ENCODE data around the gene MN1. TPM values are rescaled to one million over a fixed set of nuclear protein-coding genes. Genes with fewer than 3 reads are reported as not detected.

Gene MN1
- total RNA-seq, 1 donor from 2014 or later = 2.6 TPM

GRCh38 chr22:27795053-27795452, 6.5 kb downstream of the MN1 start:
- Histone ChIP-seq H3K4me1 (ENCODE audit: control insufficient read depth in 3 of 3, insufficient read depth in 3 of 3, low read length in 3 of 3) (peaks cover 41 to 66% (median 59%) of the 10 kb centered on the region in 3 donors), H3K4me3 (ENCODE audit: low read length in 3 of 3) (peak overlapping the region; percentile 65 to 89 (median 86)), H3K9me3 (ENCODE audit: control insufficient read depth in 3 of 3, low read length in 3 of 3) (no peaks in the 10 kb centered on the region), H3K27me3 (ENCODE audit: control insufficient read depth in 3 of 3, insufficient read depth in 3 of 3, low read length in 3 of 3) (peaks cover 0 to 3% (median 0%) of the 10 kb centered on the region in 3 donors), H3K9ac (ENCODE audit: low read depth in 1 of 3, low read length in 3 of 3) (peak overlapping the region; percentile 33 to 69 (median 67)), H3K27ac (ENCODE audit: low read depth, low read length) (peak overlapping the region; percentile 72), H3K36me3 (ENCODE audit: control insufficient read depth in 3 of 3, insufficient read depth in 3 of 3, low read length in 3 of 3) (peaks cover 4 to 18% (median 7%) of the 10 kb centered on the region in 3 donors)

- H3K27me3 ChIP-seq (ENCODE audit: control insufficient read depth in 3 of 3, insufficient read depth in 3 of 3, low read length in 3 of 3) = peaks cover 0 to 3% (median 0%) of the 10 kb centered on the region in 3 donors
- peak overlapping the region in 2 of 3 donors; percentile 42 to 69 for H3K9ac ChIP-seq (ENCODE audit: low read depth in 1 of 3, low read length in 3 of 3)
- H3K9me3 ChIP-seq (ENCODE audit: control insufficient read depth in 3 of 3, low read length in 3 of 3) = no peaks in the 10 kb centered on the region
- H3K4me1 ChIP-seq (ENCODE audit: control insufficient read depth in 3 of 3, insufficient read depth in 3 of 3, low read length in 3 of 3) = peaks cover 45 to 68% (median 62%) of the 10 kb centered on the region in 3 donors
- peaks cover 4 to 15% (median 8%) of the 10 kb centered on the region in 3 donors for H3K36me3 ChIP-seq (ENCODE audit: control insufficient read depth in 3 of 3, insufficient read depth in 3 of 3, low read length in 3 of 3)
- H3K4me3 ChIP-seq (ENCODE audit: low read length in 3 of 3) = peak overlapping the region; percentile 39 to 43 (median 41)
- H3K27ac ChIP-seq (ENCODE audit: low read depth, low read length) = peak overlapping the region; percentile 72
Observed at GRCh38 chr22:27794226-27794625, 7.3 kb downstream of the MN1 start.

GRCh38 chr22:27793576-27793975, 8.0 kb downstream of the MN1 start:
- Histone ChIP-seq H3K27ac (ENCODE audit: low read depth, low read length) (no peak overlapping the region), H3K27me3 (ENCODE audit: control insufficient read depth in 3 of 3, insufficient read depth in 3 of 3, low read length in 3 of 3) (peaks cover 0 to 2% (median 0%) of the 10 kb centered on the region in 3 donors), H3K9ac (ENCODE audit: low read depth in 1 of 3, low read length in 3 of 3) (peak overlapping the region in 2 of 3 donors; percentile 42 to 69), H3K36me3 (ENCODE audit: control insufficient read depth in 3 of 3, insufficient read depth in 3 of 3, low read length in 3 of 3) (peaks cover 4 to 15% (median 9%) of the 10 kb centered on the region in 3 donors), H3K4me3 (ENCODE audit: low read length in 3 of 3) (peak overlapping the region in 2 of 3 donors; percentile 19 to 45), H3K9me3 (ENCODE audit: control insufficient read depth in 3 of 3, low read length in 3 of 3) (no peaks in the 10 kb centered on the region), H3K4me1 (ENCODE audit: control insufficient read depth in 3 of 3, insufficient read depth in 3 of 3, low read length in 3 of 3) (peaks cover 48 to 70% (median 65%) of the 10 kb centered on the region in 3 donors)

- Histone ChIP-seq H3K4me3 (ENCODE audit: low read length in 3 of 3) (peak overlapping the region in 2 of 3 donors; percentile 14 to 27), H3K36me3 (ENCODE audit: control insufficient read depth in 3 of 3, insufficient read depth in 3 of 3, low read length in 3 of 3) (peaks cover 4 to 12% (median 9%) of the 10 kb centered on the region in 3 donors), H3K27me3 (ENCODE audit: control insufficient read depth in 3 of 3, insufficient read depth in 3 of 3, low read length in 3 of 3) (no peaks in the 10 kb centered on the region), H3K9me3 (ENCODE audit: control insufficient read depth in 3 of 3, low read length in 3 of 3) (no peaks in the 10 kb centered on the region), H3K27ac (ENCODE audit: low read depth, low read length) (peak overlapping the region; percentile 3), H3K9ac (ENCODE audit: low read depth in 1 of 3, low read length in 3 of 3) (peak overlapping the region in 2 of 3 donors; percentile 51 to 69), H3K4me1 (ENCODE audit: control insufficient read depth in 3 of 3, insufficient read depth in 3 of 3, low read length in 3 of 3) (peaks cover 57 to 74% (median 72%) of the 10 kb centered on the region in 3 donors)
Observed at GRCh38 chr22:27792452-27793161, 8.9 kb downstream of the MN1 start.

- no peaks in the 10 kb centered on the region for H3K9me3 ChIP-seq (ENCODE audit: control insufficient read depth in 3 of 3, low read length in 3 of 3)
- H3K27me3 ChIP-seq (ENCODE audit: control insufficient read depth in 3 of 3, insufficient read depth in 3 of 3, low read length in 3 of 3) = no peaks in the 10 kb centered on the region
- peak overlapping the region in 2 of 3 donors; percentile 38 to 65 for H3K4me3 ChIP-seq (ENCODE audit: low read length in 3 of 3)
- peaks cover 65 to 82% (median 73%) of the 10 kb centered on the region in 3 donors for H3K4me1 ChIP-seq (ENCODE audit: control insufficient read depth in 3 of 3, insufficient read depth in 3 of 3, low read length in 3 of 3)
- peak overlapping the region; percentile 72 to 86 (median 79) for H3K9ac ChIP-seq (ENCODE audit: low read depth in 1 of 3, low read length in 3 of 3)
- peaks cover 4 to 6% (median 5%) of the 10 kb centered on the region in 3 donors for H3K36me3 ChIP-seq (ENCODE audit: control insufficient read depth in 3 of 3, insufficient read depth in 3 of 3, low read length in 3 of 3)
- H3K27ac ChIP-seq (ENCODE audit: low read depth, low read length) = peak overlapping the region; percentile 96
Observed at GRCh38 chr22:27791859-27792241, 9.7 kb downstream of the MN1 start.

- Histone ChIP-seq H3K9ac (ENCODE audit: low read depth in 1 of 3, low read length in 3 of 3) (peak overlapping the region; percentile 72 to 86 (median 79)), H3K36me3 (ENCODE audit: control insufficient read depth in 3 of 3, insufficient read depth in 3 of 3, low read length in 3 of 3) (peaks cover 0 to 2% (median 2%) of the 10 kb centered on the region in 3 donors), H3K4me3 (ENCODE audit: low read length in 3 of 3) (peak overlapping the region in 2 of 3 donors; percentile 38 to 65), H3K4me1 (ENCODE audit: control insufficient read depth in 3 of 3, insufficient read depth in 3 of 3, low read length in 3 of 3) (peaks cover 67 to 82% (median 74%) of the 10 kb centered on the region in 3 donors), H3K9me3 (ENCODE audit: control insufficient read depth in 3 of 3, low read length in 3 of 3) (no peaks in the 10 kb centered on the region), H3K27me3 (ENCODE audit: control insufficient read depth in 3 of 3, insufficient read depth in 3 of 3, low read length in 3 of 3) (no peaks in the 10 kb centered on the region), H3K27ac (ENCODE audit: low read depth, low read length) (peak overlapping the region; percentile 96)
Observed at GRCh38 chr22:27791159-27791858, 10.2 kb downstream of the MN1 start.

GRCh38 chr22:27790376-27791158, 11.0 kb downstream of the MN1 start:
- peak overlapping the region; percentile 72 to 86 (median 79) for H3K9ac ChIP-seq (ENCODE audit: low read depth in 1 of 3, low read length in 3 of 3)
- peak overlapping the region in 2 of 3 donors; percentile 38 to 65 for H3K4me3 ChIP-seq (ENCODE audit: low read length in 3 of 3)
- no peaks in the 10 kb centered on the region for H3K27me3 ChIP-seq (ENCODE audit: control insufficient read depth in 3 of 3, insufficient read depth in 3 of 3, low read length in 3 of 3)
- H3K4me1 ChIP-seq (ENCODE audit: control insufficient read depth in 3 of 3, insufficient read depth in 3 of 3, low read length in 3 of 3) = peaks cover 74 to 81% (median 81%) of the 10 kb centered on the region in 3 donors
- no peaks in the 10 kb centered on the region for H3K9me3 ChIP-seq (ENCODE audit: control insufficient read depth in 3 of 3, low read length in 3 of 3)
- peaks cover 0 to 2% (median 2%) of the 10 kb centered on the region in 3 donors for H3K36me3 ChIP-seq (ENCODE audit: control insufficient read depth in 3 of 3, insufficient read depth in 3 of 3, low read length in 3 of 3)
- H3K27ac ChIP-seq (ENCODE audit: low read depth, low read length) = peak overlapping the region; percentile 96

- Histone ChIP-seq H3K27me3 (ENCODE audit: control insufficient read depth in 3 of 3, insufficient read depth in 3 of 3, low read length in 3 of 3) (no peaks in the 10 kb centered on the region), H3K36me3 (ENCODE audit: control insufficient read depth in 3 of 3, insufficient read depth in 3 of 3, low read length in 3 of 3) (peaks cover 0 to 2% (median 2%) of the 10 kb centered on the region in 3 donors), H3K4me1 (ENCODE audit: control insufficient read depth in 3 of 3, insufficient read depth in 3 of 3, low read length in 3 of 3) (peaks cover 78 to 80% (median 78%) of the 10 kb centered on the region in 3 donors), H3K27ac (ENCODE audit: low read depth, low read length) (no peak overlapping the region), H3K9ac (ENCODE audit: low read depth in 1 of 3, low read length in 3 of 3) (peak overlapping the region in 1 of 3 donors; percentile 9), H3K4me3 (ENCODE audit: low read length in 3 of 3) (no peak overlapping the region), H3K9me3 (ENCODE audit: control insufficient read depth in 3 of 3, low read length in 3 of 3) (no peaks in the 10 kb centered on the region)
Observed at GRCh38 chr22:27788500-27789288, 12.9 kb downstream of the MN1 start.

GRCh38 chr22:27786965-27787364, 14.6 kb downstream of the MN1 start:
- H3K4me1 ChIP-seq (ENCODE audit: control insufficient read depth in 3 of 3, insufficient read depth in 3 of 3, low read length in 3 of 3) = peaks cover 82 to 84% (median 83%) of the 10 kb centered on the region in 3 donors

More at GRCh38 chr22:27786965-27787364, 14.6 kb downstream of the MN1 start:
- Histone ChIP-seq H3K9me3 (ENCODE audit: control insufficient read depth in 3 of 3, low read length in 3 of 3) (no peaks in the 10 kb centered on the region), H3K9ac (ENCODE audit: low read depth in 1 of 3, low read length in 3 of 3) (peak overlapping the region in 2 of 3 donors; percentile 21 to 64), H3K36me3 (ENCODE audit: control insufficient read depth in 3 of 3, insufficient read depth in 3 of 3, low read length in 3 of 3) (peaks cover 0 to 2% (median 2%) of the 10 kb centered on the region in 3 donors), H3K27ac (ENCODE audit: low read depth, low read length) (peak overlapping the region; percentile 61), H3K27me3 (ENCODE audit: control insufficient read depth in 3 of 3, insufficient read depth in 3 of 3, low read length in 3 of 3) (no peaks in the 10 kb centered on the region), H3K4me3 (ENCODE audit: low read length in 3 of 3) (no peak overlapping the region)
